ENCODE data around the gene RETREG2.

Gene RETREG2

GRCh38 chr2:219216535-219216915, 38.5 kb downstream of the RETREG2 start:
- DNase-seq: no peak

DNA sequence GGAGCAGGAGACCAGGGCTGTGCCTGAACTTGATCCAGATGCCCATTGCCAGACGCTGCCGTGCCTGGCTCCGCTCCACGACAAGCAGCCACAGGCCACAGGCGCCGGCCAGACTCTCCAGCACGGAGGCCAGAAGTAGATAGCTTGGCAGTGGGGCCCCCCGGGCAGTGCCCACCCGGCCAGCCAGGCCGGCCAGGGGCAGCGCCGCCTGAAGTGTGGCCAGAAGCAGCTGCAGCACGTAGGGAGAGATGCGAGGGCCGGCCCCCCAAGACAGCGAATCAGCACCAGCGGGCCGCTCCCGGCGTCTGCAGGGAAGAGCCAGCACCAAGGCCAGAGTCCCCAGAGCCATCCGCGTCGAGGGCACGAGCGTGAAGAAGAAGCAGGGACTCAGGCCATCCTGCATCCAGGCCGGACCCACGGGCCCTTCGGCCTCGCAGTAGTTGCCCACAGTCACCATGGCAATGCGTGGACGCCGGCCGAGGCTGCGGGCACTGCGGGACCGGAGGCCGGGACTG, 40.2 kb downstream of the RETREG2 start:
- DNase-seq: peak; percentile 71

GRCh38 chr2:219218732-219219701, 40.9 kb downstream of the RETREG2 start, which contains the start of gene ABCB6:
Gene ABCB6, minus strand, starts transcription at chr2:219218958. Its CDS starts 285 bp downstream, at chr2:219218673.
- DNase-seq: peak; percentile 96

- no peak for DNase-seq
These were observed 41.9 kb downstream of the RETREG2 start for GRCh38 chr2:219219784-219220532.

DNA sequence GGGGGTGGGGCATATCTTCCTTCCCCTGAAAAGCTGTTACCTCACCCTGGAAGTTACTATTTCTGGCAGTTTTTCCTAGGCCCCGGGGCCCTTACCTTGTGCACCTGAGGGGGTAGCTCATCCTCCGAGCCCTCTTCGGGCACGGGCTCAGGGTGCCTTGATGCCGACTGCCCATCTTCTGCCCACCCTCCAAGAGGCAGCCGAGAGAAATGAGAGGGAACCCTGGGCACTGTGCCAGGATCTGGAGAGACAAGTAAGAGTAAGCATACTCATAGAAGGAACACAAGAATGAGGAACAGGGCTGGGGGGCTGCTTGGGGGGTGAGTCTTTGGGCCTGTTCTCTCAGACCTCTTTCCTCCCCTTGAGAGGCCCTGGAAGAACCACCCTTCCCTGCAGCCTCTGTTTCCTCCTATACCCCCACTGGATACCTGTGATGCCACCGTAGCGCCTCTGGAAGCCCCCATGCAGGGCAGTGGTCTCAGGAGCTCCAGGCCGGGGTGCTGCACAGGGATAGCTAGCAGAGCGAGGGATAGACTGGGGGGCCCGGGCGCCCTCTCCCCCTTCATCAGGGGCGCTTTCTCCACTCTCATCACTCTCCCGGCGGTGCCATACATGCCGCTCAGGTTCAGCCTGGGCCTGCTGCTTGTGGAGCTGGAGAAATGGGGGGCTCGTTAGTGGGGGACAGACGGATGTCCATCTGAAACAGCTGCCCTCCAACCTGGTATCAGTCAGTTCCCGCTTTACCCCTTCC, 42.8 kb downstream of the RETREG2 start:
- no peak for DNase-seq

DNA sequence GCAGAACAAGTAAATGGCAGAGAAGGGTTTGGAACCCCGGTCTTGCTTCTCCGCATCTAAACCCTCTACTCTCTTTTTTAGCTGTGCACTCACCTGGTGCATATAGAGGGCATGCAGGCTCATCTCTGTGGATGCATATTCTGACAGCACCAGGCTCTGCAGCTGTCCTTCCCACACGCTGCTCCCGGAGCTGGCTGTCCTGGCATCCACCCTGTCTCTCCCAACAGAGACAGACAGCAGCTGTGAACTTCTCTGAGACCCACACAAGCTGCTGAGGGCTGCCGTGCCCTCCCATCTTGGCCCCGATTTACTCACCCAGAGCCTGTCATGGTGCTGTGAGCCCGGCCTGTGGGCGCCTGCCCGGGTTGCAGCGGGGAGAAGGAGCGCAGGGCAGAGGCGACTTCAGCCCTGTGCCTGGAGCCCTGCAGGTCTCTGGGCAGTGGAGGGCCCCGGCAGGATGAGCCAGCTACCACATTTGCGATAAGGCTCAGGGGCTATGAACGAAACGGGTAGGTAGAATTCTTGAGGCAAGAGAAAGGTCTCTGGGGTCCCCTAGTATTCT, 44.0 kb downstream of the RETREG2 start:
- no peak for DNase-seq

DNA sequence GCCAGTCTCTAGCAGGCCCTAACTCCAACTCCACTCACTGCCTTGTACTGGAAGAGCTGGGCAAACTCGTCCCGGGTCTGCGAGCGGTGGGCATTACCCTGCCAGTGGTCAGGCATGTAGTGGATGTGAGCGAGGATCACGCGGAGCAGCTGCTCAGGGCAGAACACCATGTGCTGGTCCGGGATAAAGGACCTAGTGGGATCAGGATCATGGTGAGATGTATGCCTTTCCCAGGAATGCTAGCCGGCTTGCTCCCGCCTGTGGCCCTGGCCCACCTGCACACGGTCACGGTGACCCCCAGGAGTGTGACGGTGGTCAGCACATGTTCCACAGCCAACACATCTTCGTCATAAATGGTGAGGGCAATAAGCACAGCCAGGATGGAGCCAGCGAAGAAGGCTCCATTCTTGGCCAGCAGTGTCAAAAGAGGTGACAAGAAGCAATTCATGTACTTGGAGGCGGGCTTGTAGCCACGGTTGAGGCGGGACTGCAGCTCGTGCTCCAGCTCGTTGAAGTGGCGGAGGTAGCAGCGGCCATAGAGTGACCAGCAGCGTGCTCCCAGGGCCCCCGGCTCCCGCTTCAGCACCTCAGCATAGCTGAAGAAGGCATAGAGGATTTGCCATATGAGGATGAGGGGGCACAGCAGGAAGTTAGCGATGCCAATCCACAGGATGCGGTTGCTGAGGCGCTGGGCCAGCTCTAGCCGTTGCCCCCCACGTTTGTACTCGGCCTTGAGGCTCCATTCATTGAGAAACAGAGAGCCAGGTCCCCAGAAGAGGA, 45.9 kb downstream of the RETREG2 start:
- no peak for DNase-seq

DNA sequence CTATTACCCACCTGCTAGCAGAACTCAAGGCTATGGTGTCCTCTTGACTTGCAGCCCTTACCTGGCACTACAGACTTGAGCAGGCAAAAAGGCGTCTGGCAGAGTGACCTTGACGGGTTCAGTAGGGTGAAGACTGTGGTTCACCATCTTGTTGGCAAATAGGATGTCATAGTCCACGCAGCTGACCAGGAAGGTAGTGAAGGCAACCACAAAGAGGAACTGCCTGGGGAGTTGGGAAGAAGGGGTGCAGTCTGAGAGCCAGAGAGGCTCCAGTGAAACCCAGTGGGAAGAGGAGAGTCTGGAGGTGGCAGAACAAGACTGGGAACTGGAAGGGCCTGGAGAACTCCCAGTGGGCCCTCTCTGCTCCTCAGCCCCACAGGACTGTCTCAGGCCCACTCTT, 47.3 kb downstream of the RETREG2 start:
- no peak for DNase-seq

- DNase-seq: no peak
These were observed 50.2 kb downstream of the RETREG2 start for GRCh38 chr2:219228041-219228910.

DNA sequence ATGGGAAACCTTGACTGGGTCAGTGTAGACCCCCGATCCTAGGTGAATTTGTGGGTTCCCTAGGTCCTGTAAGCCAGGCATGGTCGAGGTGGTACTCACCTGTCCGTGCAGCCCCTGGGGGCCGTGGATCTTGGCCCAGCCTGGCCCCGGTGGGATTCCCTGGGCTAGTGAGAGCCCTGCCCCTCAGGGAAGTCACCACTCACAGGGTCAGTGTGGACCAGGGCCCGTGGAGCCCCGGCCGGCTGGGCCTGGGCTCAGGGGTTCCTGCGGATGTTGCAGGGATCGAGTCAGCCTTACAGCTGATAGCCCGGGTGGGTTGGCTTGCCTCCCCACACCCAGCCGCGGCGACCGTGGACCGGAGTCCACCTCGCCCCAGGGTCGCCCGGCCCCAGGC, 50.8 kb downstream of the RETREG2 start:
- DNase-seq: no peak

DNA sequence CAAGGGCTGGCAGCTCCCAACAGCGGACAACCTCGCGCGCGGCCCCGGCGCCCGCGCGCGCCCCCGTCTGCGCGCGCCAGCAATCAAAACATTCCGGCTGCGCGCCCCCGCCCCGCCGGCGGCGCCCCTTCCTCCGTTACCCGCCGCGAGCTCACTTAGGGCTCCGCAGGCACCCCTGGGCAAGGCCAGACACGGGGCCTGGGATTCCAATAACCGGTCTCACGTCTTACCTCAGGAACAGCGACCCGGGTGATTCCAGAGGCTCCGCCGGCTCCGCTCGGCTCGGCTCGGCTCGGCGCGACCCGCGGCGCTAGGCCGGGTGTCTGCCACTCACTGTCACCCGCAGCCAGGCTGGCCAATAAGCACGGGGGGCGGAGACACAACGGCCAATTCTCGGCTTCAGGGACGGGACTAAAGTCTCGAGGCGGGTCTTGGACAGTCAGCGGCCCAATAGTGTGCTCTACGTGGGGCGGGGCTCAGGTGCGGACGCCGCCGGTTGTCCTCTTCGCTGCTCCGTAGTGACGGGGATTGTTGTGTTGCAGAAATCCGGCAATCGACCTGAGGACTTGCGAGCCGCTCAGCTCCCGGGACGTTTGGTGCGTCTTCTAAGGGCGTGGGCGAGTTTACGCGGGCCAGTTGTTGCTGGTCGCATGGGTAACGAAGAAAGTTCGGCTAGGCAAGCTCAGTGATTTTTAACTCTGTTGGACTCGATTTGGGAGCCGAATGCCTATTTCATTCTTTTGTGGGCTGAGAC, 51.4 kb downstream of the RETREG2 start, which contains the start of the genes ANKZF1 and ATG9A:
ANKZF1 (plus strand) TSS at position 502 of the 754 bp plus-strand sequence. CDS start 452 bp downstream, outside the sequence.
ATG9A (minus strand) TSS at position 332 of the 754 bp plus-strand sequence. CDS start 1,612 bp downstream, outside the sequence.
- peak; percentile 99 for DNase-seq

- DNase-seq: peak; percentile 41
These were observed 52.0 kb downstream of the RETREG2 start for GRCh38 chr2:219230059-219230540.

DNA sequence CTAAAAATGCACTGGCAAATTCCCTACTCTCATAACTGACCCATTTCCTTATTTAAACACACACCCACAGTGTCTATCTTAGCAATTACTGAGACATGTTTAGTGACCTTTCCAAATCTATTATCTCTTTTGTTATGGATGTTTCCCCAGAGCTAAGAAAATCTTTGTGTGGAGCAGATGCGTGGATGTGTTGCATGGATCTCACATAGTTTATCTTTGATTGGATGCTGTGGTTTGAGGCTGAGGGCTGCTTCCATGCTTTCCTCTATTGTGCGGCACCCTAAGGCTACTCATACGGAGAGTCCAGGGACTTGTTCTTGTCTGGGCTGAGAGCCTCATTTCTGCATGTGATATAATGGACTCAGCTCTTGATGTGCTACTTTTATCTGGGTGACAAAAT, 56.3 kb downstream of the RETREG2 start:
- no peak for DNase-seq

Measured in fibroblast of skin of abdomen (primary cell).